NCI-H69 (cell line): ENCODE results near the gene CHST8.
A peak's percentile ranks its signal among the peaks of the same experiment; 100 is the strongest.
"Not testable (repeated sequence)": the region's sequence is repeated elsewhere in the genome, so short reads cannot be mapped to it uniquely, and the experiment has no call there.

Experiments used
- DNase-seq: peaks from one replicate; lab custom pipeline; 2025; lab: John Stamatoyannopoulos, UW

The CHST8 gene

GRCh38 chr19:33644284-33644836 is 22.6 kb downstream of the CHST8 start:
- DNase-seq = no peak

GRCh38 chr19:33646306-33646705 is 24.6 kb downstream of the CHST8 start:
- DNase-seq = no peak

GRCh38 chr19:33647146-33647545 is 25.4 kb downstream of the CHST8 start:
- DNase-seq = no peak

- no peak for DNase-seq
Observed at GRCh38 chr19:33649627-33650305, 28.0 kb downstream of the CHST8 start.

GRCh38 chr19:33653684-33654083 is 31.9 kb downstream of the CHST8 start:
- peak; percentile 27 for DNase-seq

- no peak for DNase-seq
Observed at GRCh38 chr19:33654840-33655508, 33.2 kb downstream of the CHST8 start.

GRCh38 chr19:33659835-33660234 is 38.1 kb downstream of the CHST8 start:
- no peak for DNase-seq

- DNase-seq = no peak
Observed at GRCh38 chr19:33660410-33661124, 38.8 kb downstream of the CHST8 start.

- DNase-seq = no peak
Observed at GRCh38 chr19:33661336-33661735, 39.6 kb downstream of the CHST8 start.

- DNase-seq = no peak
Observed at GRCh38 chr19:33662391-33663092, 40.8 kb downstream of the CHST8 start.

- DNase-seq = not testable (repeated sequence)
Observed at GRCh38 chr19:33663316-33663715, 41.6 kb downstream of the CHST8 start.

GRCh38 chr19:33664744-33665143 is 43.0 kb downstream of the CHST8 start:
- DNase-seq = no peak

- no peak for DNase-seq
Observed at GRCh38 chr19:33665776-33666595, 44.2 kb downstream of the CHST8 start.

GRCh38 chr19:33667141-33667650 is 45.4 kb downstream of the CHST8 start:
- DNase-seq = peak; percentile 18

GRCh38 chr19:33667881-33668280 is 46.1 kb downstream of the CHST8 start:
- peak; percentile 34 for DNase-seq

GRCh38 chr19:33668968-33669367 is 47.2 kb downstream of the CHST8 start:
- DNase-seq = no peak

GRCh38 chr19:33669376-33669775 is 47.6 kb downstream of the CHST8 start:
- no peak for DNase-seq

- no peak for DNase-seq
Observed at GRCh38 chr19:33670398-33670797, 48.6 kb downstream of the CHST8 start.

- DNase-seq = no peak
Observed at GRCh38 chr19:33671211-33671610, 49.5 kb downstream of the CHST8 start.

GRCh38 chr19:33673258-33673875 is 51.6 kb downstream of the CHST8 start:
- no peak for DNase-seq
